Tibial nerve (tissue), 4 donors: ENCODE data around the gene OR52H1. TPM values are rescaled to one million over a fixed set of nuclear protein-coding genes. Genes with fewer than 3 reads are reported as not detected.
"Not testable (repeated sequence)": the region's sequence is repeated elsewhere in the genome, so short reads cannot be mapped to it uniquely, and the experiment has no call there.

Source experiments
- DNase-seq, 2 donors: peaks; one replicate each; pipeline ENCODE4 v3.0.0-alpha.2; 2019; ENCODE audit warnings: low spot score in 2 of 2
- H3K27ac ChIP-seq, 4 donors: fragments of 200-600 bp; sonication (generic) in 3 of 4; one replicate each; pipeline ENCODE4 v1.5.1; 2017 to 2019; ENCODE audit warnings: mild to moderate bottlenecking in 1 of 4
- H3K27me3 ChIP-seq, 2 donors: fragments of 200-600 bp; sonication (generic) in 1 of 2; one replicate each; pipeline versions ENCODE4 v1.5.1 to v1.6.0; 2017 to 2019
- H3K36me3 ChIP-seq, 3 donors: fragments of 200-600 bp; sonication (generic); one replicate each; pipeline ENCODE4 v1.5.1; 2018 to 2019
- H3K4me1 ChIP-seq, 4 donors: fragments of 200-600 bp; sonication (generic) in 3 of 4; one replicate each; pipeline ENCODE4 v1.5.1; 2017 to 2019
- H3K4me3 ChIP-seq, 4 donors: fragments of 200-600 bp; sonication (generic) in 3 of 4; one replicate each; pipeline ENCODE4 v1.5.1; 2017 to 2019; ENCODE audit warnings: mild to moderate bottlenecking in 1 of 4, moderate library complexity in 1 of 4
- H3K9me3 ChIP-seq, 4 donors: fragments of 200-600 bp; sonication (generic) in 3 of 4; one replicate each; pipeline ENCODE4 v1.5.1; 2017 to 2019
- CTCF ChIP-seq, 5 experiments: fragments of 200-600 bp in 3 of 5; fragments of 450-650 bp in 2 of 5; sonication (generic) in 3 of 5; IDR thresholded peaks; one replicate each; pipeline ENCODE4 v1.5.1; 2016 to 2019; ENCODE audit warnings: antibody characterized with exemption in 5 of 5, mild to moderate bottlenecking in 3 of 5, moderate library complexity in 2 of 5
- EP300 ChIP-seq, 2 donors: sonication (generic); formaldehyde crosslinking; IDR thresholded peaks; one replicate each; pipeline ENCODE4 v1.6.1; 2017; ENCODE audit warnings: antibody characterized with exemption in 2 of 2, mild to moderate bottlenecking in 1 of 2
- POLR2A ChIP-seq, 2 donors: fragments of 450-650 bp; IDR thresholded peaks; one replicate each; pipeline ENCODE4 v1.6.1; 2017; ENCODE audit warnings: antibody characterized with exemption in 2 of 2, mild to moderate bottlenecking in 2 of 2, moderate library complexity in 2 of 2
- WGBS, 2 donors: methylation state at CpG; one replicate each; pipeline ENCODE4 v1.1.5; 2018; 5-methylcytosine and 5-hydroxymethylcytosine counted together
- total RNA-seq, 4 donors: library from RNA; depleted of rRNA; stranded (reverse); fragments of >200 nt; gene quantifications; one replicate each; pipeline ENCODE4 v1.1.0, GENCODE V29; 2016

The OR52H1 gene
- total RNA-seq, 4 donors from 2014 or later: 0.84 to 7.5 (median 1.3) TPM; not detected in 1

- Histone ChIP-seq H3K4me1 (peaks cover 0 to 4% (median 2%) of the 10 kb centered on the region in 4 donors), H3K9me3 (no peaks in the 10 kb centered on the region), H3K27me3 (no peaks in the 10 kb centered on the region), H3K36me3 (peaks cover 0 to 5% (median 0%) of the 10 kb centered on the region in 3 donors), H3K27ac (no peak overlapping the region), H3K4me3 (no peak overlapping the region)
- 64 to 89% methylated on average over 3 of the region's 3 CpGs for WGBS, 2 donors
- TF ChIP-seq CTCF (IDR thresholded peaks at IDR 0.05) (no peak), EP300 (IDR thresholded peaks at IDR 0.05) (no peak), POLR2A (IDR thresholded peaks at IDR 0.05) (no peak)
- no peak for DNase-seq
Measured at GRCh38 chr11:5591613-5592012, 43.3 kb upstream of the OR52H1 start.

- H3K27ac ChIP-seq, H3K4me1 ChIP-seq, DNase-seq, H3K4me3 ChIP-seq, H3K9me3 ChIP-seq, H3K27me3 ChIP-seq, H3K36me3 ChIP-seq: not testable (repeated sequence)
- 95 to 98% methylated on average over 22 to 31 of the region's 31 CpGs for WGBS, 2 donors
Measured at GRCh38 chr11:5589906-5590305, 41.6 kb upstream of the OR52H1 start.

DNA sequence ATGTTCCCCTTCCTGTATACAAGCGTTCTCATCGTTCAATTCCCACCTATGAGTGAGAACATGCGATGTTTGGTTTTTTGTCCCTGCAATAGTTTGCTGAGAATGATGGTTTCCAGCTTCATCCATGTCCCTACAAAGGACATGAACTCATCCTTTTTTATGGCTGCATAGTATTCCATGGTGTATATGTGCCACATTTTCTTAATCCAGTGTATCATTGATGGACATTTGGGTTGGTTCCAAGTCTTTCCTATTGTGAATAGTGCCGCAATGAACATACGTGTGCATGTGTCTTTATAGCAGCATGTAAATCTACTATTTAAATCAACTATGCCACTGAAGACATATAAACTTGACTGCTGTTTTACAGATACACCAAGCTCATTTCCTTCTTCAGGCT, 36.1 kb upstream of the OR52H1 start:
- H3K9me3 ChIP-seq: not testable (repeated sequence)

GRCh38 chr11:5581014-5581413, 32.7 kb upstream of the OR52H1 start:
- no peaks in the 10 kb centered on the region for H3K27me3 ChIP-seq
- TF ChIP-seq POLR2A (IDR thresholded peaks at IDR 0.05) (no peak), CTCF (IDR thresholded peaks at IDR 0.05) (no peak), EP300 (IDR thresholded peaks at IDR 0.05) (no peak)
- no peaks in the 10 kb centered on the region for H3K9me3 ChIP-seq
- DNase-seq: no peak
- H3K4me1 ChIP-seq: no peaks in the 10 kb centered on the region
- no peaks in the 10 kb centered on the region for H3K36me3 ChIP-seq
- 74 to 83% methylated on average over 4 of the region's 4 CpGs for WGBS, 2 donors
- H3K4me3 ChIP-seq: no peak overlapping the region
- no peak overlapping the region for H3K27ac ChIP-seq

More for the DNA sequence above, 36.1 kb upstream of the OR52H1 start:
- not testable (repeated sequence) for H3K4me1 ChIP-seq, H3K27ac ChIP-seq, DNase-seq, H3K27me3 ChIP-seq, H3K4me3 ChIP-seq, H3K36me3 ChIP-seq
- 79 to 89% methylated on average over 5 of the region's 5 CpGs for WGBS, 2 donors

- Histone ChIP-seq H3K4me3 (no peak within 1 kb of the TSS), H3K27ac (no peak within 1 kb of the TSS), H3K9me3 (no peaks in the 10 kb centered on the region), H3K36me3 (no peaks in the 10 kb centered on the region), H3K4me1 (no peaks in the 10 kb centered on the region), H3K27me3 (no peaks in the 10 kb centered on the region)
- TF ChIP-seq POLR2A (IDR thresholded peaks at IDR 0.05) (no peak), EP300 (IDR thresholded peaks at IDR 0.05) (no peak), CTCF (IDR thresholded peaks at IDR 0.05) (no peak)
- 94% methylated on average over 8 of the region's 8 CpGs for WGBS, 2 donors
- no peak for DNase-seq
Measured at GRCh38 chr11:5580577-5580976, 32.2 kb upstream of the OR52H1 start, which contains the start of gene OR52B6. TSS of gene OR52B6 (plus strand) at chr11:5580877. CDS start at chr11:5580877, 0 bp downstream.

GRCh38 chr11:5577101-5577500, 28.8 kb upstream of the OR52H1 start:
- H3K4me1 ChIP-seq: no peaks in the 10 kb centered on the region
- H3K9me3 ChIP-seq: no peaks in the 10 kb centered on the region
- H3K36me3 ChIP-seq: no peaks in the 10 kb centered on the region
- DNase-seq: no peak
- H3K27ac ChIP-seq: no peak overlapping the region
- H3K4me3 ChIP-seq: no peak overlapping the region
- TF ChIP-seq CTCF (IDR thresholded peaks at IDR 0.05) (no peak), EP300 (IDR thresholded peaks at IDR 0.05) (no peak), POLR2A (IDR thresholded peaks at IDR 0.05) (no peak)
- no peaks in the 10 kb centered on the region for H3K27me3 ChIP-seq
